Endothelial cell (in vitro differentiated cells): ENCODE data around the gene ADGRV1. TPM values are rescaled to one million over a fixed set of nuclear protein-coding genes. Genes with fewer than 3 reads are reported as not detected.

Experiments
- DNase-seq: peaks from one replicate; pipeline ENCODE4 v3.0.0; 2021; ENCODE audit warnings: low spot score
- H3K27ac Mint-ChIP-seq: one replicate; pipeline ENCODE4 v1.8.0; 2021; ENCODE audit warnings: mixed read lengths, inconsistent platforms; ENCODE audit not compliant: unreplicated experiment
- H3K27me3 Mint-ChIP-seq: one replicate; pipeline ENCODE4 v1.8.0; 2021; ENCODE audit warnings: mild to moderate bottlenecking, moderate library complexity, mixed read lengths, inconsistent platforms; ENCODE audit not compliant: unreplicated experiment
- H3K36me3 Mint-ChIP-seq: one replicate; pipeline ENCODE4 v1.8.0; 2021; ENCODE audit warnings: mild to moderate bottlenecking, low read depth, mixed read lengths, inconsistent platforms; ENCODE audit not compliant: unreplicated experiment
- H3K4me1 Mint-ChIP-seq: one replicate; pipeline ENCODE4 v1.8.0; 2021; ENCODE audit warnings: mild to moderate bottlenecking, mixed read lengths, inconsistent platforms; ENCODE audit not compliant: unreplicated experiment
- H3K4me3 Mint-ChIP-seq: one replicate; pipeline ENCODE4 v1.8.0; 2021; ENCODE audit warnings: mild to moderate bottlenecking, mixed read lengths, inconsistent platforms; ENCODE audit not compliant: unreplicated experiment
- H3K9me3 Mint-ChIP-seq: one replicate; pipeline ENCODE4 v1.8.0; 2021; ENCODE audit warnings: mixed read lengths, inconsistent platforms; ENCODE audit not compliant: unreplicated experiment
- total RNA-seq: library from RNA; stranded (reverse); fragmentation: NEBNext Ultra II Directional; extraction: Animal tissue kit (Norgen Biotek cat#: 25700); gene quantifications from one replicate; pipeline ENCODE4 v1.2.1, GENCODE V29; 2021; ENCODE audit not compliant: unreplicated experiment
- TF ChIP-seq, protein P1 (sequence below): fragments of 200-600 bp; sonication (generic); IDR thresholded peaks from one replicate; pipeline ENCODE4 v1.5.0; 2021; ENCODE audit warnings: antibody characterized with exemption; ENCODE audit not compliant: unreplicated experiment

Gene ADGRV1
- total RNA-seq, 1 donor from 2014 or later = 23.1 TPM

DNA sequence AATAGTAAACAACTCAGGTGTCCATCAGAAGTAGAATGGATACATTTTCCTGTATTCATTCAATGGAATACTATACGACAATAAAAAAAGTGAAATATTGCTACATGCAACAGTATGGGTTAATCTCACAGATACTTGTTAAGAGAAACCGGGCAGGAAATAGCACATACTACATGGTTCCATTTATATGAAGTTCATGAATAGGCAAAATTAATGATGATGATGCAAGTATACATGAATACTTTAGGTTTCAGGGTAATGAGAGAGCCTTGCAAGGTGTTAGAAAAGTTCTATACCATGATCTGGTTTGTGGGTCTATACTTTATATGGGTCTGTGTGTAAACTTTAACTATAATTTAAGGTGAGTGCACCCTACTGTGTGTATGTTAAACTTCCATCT, 390.4 kb downstream of the ADGRV1 start:
- H3K9me3 Mint-ChIP-seq = no peaks in the 10 kb centered on the region
- no peaks in the 10 kb centered on the region for H3K36me3 Mint-ChIP-seq
- H3K27me3 Mint-ChIP-seq = no peaks in the 10 kb centered on the region
- TF ChIP-seq, protein P1, sequence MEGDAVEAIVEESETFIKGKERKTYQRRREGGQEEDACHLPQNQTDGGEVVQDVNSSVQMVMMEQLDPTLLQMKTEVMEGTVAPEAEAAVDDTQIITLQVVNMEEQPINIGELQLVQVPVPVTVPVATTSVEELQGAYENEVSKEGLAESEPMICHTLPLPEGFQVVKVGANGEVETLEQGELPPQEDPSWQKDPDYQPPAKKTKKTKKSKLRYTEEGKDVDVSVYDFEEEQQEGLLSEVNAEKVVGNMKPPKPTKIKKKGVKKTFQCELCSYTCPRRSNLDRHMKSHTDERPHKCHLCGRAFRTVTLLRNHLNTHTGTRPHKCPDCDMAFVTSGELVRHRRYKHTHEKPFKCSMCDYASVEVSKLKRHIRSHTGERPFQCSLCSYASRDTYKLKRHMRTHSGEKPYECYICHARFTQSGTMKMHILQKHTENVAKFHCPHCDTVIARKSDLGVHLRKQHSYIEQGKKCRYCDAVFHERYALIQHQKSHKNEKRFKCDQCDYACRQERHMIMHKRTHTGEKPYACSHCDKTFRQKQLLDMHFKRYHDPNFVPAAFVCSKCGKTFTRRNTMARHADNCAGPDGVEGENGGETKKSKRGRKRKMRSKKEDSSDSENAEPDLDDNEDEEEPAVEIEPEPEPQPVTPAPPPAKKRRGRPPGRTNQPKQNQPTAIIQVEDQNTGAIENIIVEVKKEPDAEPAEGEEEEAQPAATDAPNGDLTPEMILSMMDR = no peak
- H3K4me3 Mint-ChIP-seq = no peak overlapping the region
- H3K4me1 Mint-ChIP-seq = no peaks in the 10 kb centered on the region
- no peak overlapping the region for H3K27ac Mint-ChIP-seq
- no peak for DNase-seq

DNA sequence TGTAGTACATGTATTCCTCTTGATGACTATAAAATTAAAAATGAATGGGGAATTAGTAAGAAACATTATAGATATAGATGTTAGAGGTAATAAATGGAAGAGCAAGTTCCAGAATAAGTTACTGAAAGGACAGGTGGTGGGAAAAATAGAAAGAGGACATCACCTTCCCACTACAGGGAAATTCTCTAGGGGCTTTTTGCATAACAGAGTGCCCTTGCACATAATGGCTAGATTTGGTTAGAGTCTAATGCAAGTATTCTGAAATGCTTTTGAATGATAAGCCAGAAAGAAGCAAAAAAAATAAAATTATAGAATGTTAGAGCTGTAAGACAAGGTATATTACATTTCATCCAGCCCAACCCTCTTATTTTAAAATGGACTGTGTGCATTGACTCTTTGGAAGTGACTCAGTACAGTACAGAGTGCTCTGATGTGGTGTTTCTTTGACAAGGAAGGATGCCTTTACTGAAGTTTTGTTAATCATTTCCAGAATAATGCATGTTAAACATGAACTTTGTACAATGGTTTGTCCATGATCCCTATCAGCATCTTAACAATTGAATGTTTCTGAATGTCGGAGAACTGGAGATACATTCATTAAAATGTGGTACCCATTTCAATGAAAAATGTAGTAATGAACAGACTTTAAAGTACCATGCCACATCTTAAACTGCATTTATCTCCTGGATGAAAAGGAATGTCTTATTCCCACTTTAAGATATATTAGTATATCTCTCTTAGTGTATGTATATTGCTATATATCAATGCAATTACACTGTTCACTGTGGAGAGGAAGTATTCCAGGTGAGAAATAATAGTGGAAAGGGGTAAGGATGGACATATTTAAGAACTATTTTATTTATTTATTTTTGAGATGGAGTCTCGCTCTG, 391.1 kb downstream of the ADGRV1 start:
- Mint-ChIP-seq H3K36me3 (no peaks in the 10 kb centered on the region), H3K4me3 (no peak overlapping the region), H3K4me1 (no peaks in the 10 kb centered on the region), H3K27me3 (no peaks in the 10 kb centered on the region), H3K27ac (no peak overlapping the region), H3K9me3 (no peaks in the 10 kb centered on the region)
- TF ChIP-seq, protein P1 = no peak
- DNase-seq = no peak

- H3K4me3 Mint-ChIP-seq = no peak overlapping the region
- TF ChIP-seq, protein P1 = no peak
- no peaks in the 10 kb centered on the region for H3K36me3 Mint-ChIP-seq
- no peak overlapping the region for H3K27ac Mint-ChIP-seq
- DNase-seq = no peak
- no peaks in the 10 kb centered on the region for H3K9me3 Mint-ChIP-seq
- no peaks in the 10 kb centered on the region for H3K4me1 Mint-ChIP-seq
- H3K27me3 Mint-ChIP-seq = no peaks in the 10 kb centered on the region
These were observed 396.5 kb downstream of the ADGRV1 start for GRCh38 chr5:90955001-90955635.

DNA sequence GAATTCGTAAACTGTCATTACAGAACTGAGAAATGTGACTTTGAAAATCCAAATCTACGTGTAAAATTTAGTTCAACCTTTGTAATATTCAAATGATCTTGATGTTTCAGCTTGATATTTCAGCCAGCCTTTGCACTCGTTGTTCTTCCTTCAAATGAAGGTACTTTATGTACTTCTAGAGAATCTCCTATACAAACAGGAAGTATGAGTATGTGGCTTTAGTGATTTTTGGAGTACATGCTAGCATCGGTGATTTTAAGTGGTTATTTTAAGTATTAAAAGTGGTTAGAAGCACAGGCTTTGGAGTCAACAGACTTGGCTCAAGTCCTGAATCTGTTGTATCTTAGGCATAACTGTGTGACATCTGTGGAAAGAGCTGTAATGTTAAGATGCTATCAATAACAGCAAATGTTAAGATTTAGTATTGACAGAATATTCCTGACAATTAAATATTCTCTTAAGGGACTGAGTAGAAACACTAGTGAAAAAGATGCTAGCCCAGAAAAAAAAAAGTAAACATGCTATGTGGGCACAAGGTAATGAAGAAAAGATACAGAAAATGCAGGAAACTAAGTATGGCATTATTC, 398.0 kb downstream of the ADGRV1 start:
- H3K4me1 Mint-ChIP-seq = no peaks in the 10 kb centered on the region
- no peaks in the 10 kb centered on the region for H3K9me3 Mint-ChIP-seq
- H3K36me3 Mint-ChIP-seq = no peaks in the 10 kb centered on the region
- H3K27me3 Mint-ChIP-seq = no peaks in the 10 kb centered on the region
- no peak overlapping the region for H3K4me3 Mint-ChIP-seq
- no peak overlapping the region for H3K27ac Mint-ChIP-seq
- no peak for DNase-seq
- TF ChIP-seq, protein P1 = no peak

- no peak for DNase-seq
These were observed 399.3 kb downstream of the ADGRV1 start for GRCh38 chr5:90957906-90958305.

More at GRCh38 chr5:90957906-90958305, 399.3 kb downstream of the ADGRV1 start:
- Mint-ChIP-seq H3K4me1 (no peaks in the 10 kb centered on the region), H3K27me3 (no peaks in the 10 kb centered on the region), H3K4me3 (no peak overlapping the region), H3K9me3 (no peaks in the 10 kb centered on the region), H3K36me3 (no peaks in the 10 kb centered on the region), H3K27ac (no peak overlapping the region)
- TF ChIP-seq, protein P1 = no peak
